Hematopoietic multipotent progenitor cell treated with erythropoietin and hydrocortisone succinate and interleukin-3 and kit ligand, for 15 days (in vitro differentiated cells): ENCODE results near the gene KRT9.

ENCODE experiments used
- DNase-seq: peaks from one replicate; pipeline ENCODE4 v3.0.0-alpha.2; 2015; ENCODE audit warnings: low spot score

The KRT9 gene

DNA sequence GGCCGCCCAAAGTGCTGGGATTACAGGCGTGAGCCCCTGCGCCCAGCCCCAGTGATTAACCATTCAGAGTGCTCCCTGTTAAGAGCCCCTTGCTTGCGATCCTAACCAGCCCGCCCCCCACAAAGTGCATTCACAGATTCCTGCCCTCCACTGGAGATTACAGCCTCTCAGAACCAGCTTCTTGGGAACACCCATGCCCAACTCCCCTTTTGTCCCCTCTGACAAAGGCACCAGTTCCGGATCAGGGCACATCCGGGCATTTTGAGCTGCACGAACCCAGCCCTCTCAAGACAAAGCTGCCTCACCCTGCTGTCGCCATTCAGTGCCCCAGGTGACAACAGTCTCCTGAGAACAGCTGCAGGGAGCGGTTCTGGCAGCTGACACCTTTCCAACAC, 42.9 kb downstream of the KRT9 start:
- DNase-seq: no peak

GRCh38 chr17:41527063-41528023, 44.5 kb downstream of the KRT9 start:
- no peak for DNase-seq

GRCh38 chr17:41524261-41524660, 47.6 kb downstream of the KRT9 start:
- no peak for DNase-seq

DNA sequence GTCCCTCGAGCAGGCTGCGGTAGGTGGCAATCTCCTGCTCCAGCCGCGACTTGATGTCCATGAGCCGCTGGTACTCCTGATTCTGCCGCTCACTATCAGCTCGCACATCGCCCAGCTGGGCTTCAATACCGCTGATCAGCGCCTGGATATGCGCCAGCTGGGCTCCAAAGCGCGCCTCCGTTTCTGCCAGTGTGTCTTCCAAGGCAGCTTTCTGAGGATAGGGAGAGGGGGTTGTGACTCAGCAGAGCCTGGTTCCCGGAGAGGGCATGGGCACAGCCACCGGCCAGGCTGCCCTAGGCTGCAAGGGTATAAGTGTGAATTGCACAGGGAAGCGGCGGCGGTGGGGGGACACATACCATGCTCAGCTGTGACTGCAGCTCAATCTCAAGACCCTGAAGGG, 48.1 kb downstream of the KRT9 start:
- no peak for DNase-seq

- no peak for DNase-seq
These were observed 48.6 kb downstream of the KRT9 start for GRCh38 chr17:41523225-41523593.

GRCh38 chr17:41522301-41523224, 49.3 kb downstream of the KRT9 start:
- DNase-seq: no peak

- DNase-seq: no peak
These were observed 50.1 kb downstream of the KRT9 start for GRCh38 chr17:41521574-41522261.

GRCh38 chr17:41520821-41521521, 50.9 kb downstream of the KRT9 start:
- peak; percentile 48 for DNase-seq

- DNase-seq: no peak
These were observed 52.2 kb downstream of the KRT9 start for GRCh38 chr17:41519501-41520224.

DNA sequence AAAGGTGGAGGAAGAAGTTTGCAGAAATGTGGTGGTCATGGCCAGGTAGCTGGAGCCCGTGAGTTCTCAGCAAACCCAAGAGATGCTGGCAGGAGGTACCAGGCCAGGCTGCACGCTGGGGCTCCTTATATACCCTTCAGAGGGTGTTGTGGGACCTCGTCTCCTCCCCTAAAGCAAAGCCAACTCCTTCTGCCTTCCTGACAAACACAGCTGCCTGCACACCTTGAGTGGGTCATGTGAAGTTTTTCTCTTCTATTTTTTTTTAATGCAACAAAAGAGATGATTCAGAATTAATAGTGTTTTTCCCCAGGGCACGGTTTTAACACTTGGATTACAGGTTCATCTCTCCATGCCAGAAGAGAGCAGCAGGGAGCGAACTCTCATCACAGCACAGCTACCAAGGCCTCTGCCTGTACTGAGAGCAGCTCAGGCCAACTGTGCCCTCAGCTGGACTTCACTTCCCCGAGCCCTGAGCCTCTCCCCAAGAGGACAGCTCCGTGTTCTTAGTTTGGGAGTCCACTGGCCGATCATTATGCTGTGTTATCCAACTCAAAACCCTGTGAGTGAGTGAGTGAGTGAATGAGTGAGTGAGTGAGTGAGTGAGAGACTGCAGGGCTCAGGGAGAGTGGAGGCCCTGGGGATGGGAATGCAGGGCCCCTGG, 52.9 kb downstream of the KRT9 start, which contains the start of gene KRT15:
Gene KRT15 (minus strand): TSS at position 102 of the 661 bp plus-strand sequence. CDS start 63 bp downstream, at position 39.
- DNase-seq: no peak

GRCh38 chr17:41518031-41518430, 53.8 kb downstream of the KRT9 start:
- no peak for DNase-seq

DNA sequence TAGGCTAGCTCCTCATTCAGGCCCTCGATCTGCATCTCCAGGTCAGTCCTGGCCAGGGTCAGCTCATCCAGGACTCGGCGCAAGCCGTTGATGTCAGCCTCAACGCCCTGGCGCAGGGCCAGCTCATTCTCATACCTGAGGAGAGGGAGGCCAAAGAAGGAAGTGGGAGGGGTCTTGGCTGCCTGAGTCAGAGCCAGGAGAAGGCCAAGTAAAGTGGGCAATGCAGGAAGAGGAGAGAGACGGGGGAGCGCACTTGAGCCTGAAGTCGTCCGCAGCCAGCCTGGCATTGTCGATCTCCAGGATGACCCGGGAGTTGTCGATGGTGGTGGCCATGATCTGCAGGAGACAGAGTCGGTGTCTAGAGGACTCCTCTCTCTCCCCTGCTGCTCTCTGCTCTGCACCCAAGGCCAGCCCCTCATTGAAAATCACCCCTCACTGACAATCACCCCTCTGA, 55.0 kb downstream of the KRT9 start:
- no peak for DNase-seq

GRCh38 chr17:41516147-41516829, 55.6 kb downstream of the KRT9 start:
- no peak for DNase-seq
